SK-N-SH treated with all-trans-retinoic acid at 6 μM for 48 hours (cell line): ENCODE data around the gene UPK1A.

Experiments used
- ISL1 ChIP-seq: fragments of 250-450 bp; sonication (Bioruptor Pico); IDR thresholded peaks from 2 replicates; pipeline ENCODE4 v2.1.2; 2022; ENCODE audit warnings: mild to moderate bottlenecking, moderate library complexity
- TF ChIP-seq, protein P1 (sequence below): fragments of 250-450 bp; sonication (Bioruptor Pico); IDR thresholded peaks from 2 replicates; pipeline ENCODE4 v1.8.0; 2021; ENCODE audit warnings: low read depth, mild to moderate bottlenecking, moderate library complexity, borderline replicate concordance

DNA sequence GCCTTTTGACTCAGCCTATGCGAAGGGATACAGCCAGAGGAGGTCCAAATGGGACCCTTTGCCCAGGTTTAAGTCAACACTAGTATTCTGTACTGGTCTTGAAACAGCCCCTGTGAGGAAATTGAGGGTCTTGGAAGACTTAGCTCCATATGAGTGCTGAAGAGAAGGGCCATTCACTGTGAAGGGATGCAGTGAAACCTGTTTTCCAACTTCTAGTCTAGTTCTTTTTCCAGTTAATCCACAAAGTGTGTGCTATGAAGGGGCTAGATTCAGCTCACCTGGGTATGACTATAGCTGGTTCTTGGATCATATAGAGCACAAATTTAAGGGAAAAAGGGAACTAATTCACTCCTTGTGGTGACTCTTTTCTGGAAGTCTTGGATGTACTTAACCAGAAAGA is 42.1 kb downstream of the UPK1A start:
- TF ChIP-seq, protein P1, sequence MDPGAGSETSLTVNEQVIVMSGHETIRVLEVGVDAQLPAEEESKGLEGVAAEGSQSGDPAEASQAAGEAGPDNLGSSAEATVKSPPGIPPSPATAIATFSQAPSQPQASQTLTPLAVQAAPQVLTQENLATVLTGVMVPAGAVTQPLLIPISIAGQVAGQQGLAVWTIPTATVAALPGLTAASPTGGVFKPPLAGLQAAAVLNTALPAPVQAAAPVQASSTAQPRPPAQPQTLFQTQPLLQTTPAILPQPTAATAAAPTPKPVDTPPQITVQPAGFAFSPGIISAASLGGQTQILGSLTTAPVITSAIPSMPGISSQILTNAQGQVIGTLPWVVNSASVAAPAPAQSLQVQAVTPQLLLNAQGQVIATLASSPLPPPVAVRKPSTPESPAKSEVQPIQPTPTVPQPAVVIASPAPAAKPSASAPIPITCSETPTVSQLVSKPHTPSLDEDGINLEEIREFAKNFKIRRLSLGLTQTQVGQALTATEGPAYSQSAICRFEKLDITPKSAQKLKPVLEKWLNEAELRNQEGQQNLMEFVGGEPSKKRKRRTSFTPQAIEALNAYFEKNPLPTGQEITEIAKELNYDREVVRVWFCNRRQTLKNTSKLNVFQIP (CRISPR knock-in tag): no peak
- no peak for TF ChIP-seq ISL1 (CRISPR knock-in tag)
